DOHH2 (cell line): ENCODE measurements around the gene SCUBE3.

ENCODE experiments used
- CTCF ChIP-seq: fragments of 200-600 bp; sonication (generic); IDR thresholded peaks from one replicate; pipeline ENCODE4 v1.5.1; 2014; ENCODE audit warnings: antibody characterized with exemption, mild to moderate bottlenecking, low read depth, low read length; ENCODE audit not compliant: poor library complexity, severe bottlenecking
- EZH2phosphoT487 ChIP-seq: fragments of 200-600 bp; sonication (generic); IDR thresholded peaks from 2 replicates; pipeline ENCODE4 v1.6.1; 2017; ENCODE audit warnings: borderline replicate concordance, mild to moderate bottlenecking, antibody characterized with exemption, low read length, moderate library complexity, mixed read lengths

- no peak for TF ChIP-seq CTCF
- TF ChIP-seq EZH2phosphoT487, result no peak
These were observed 23.7 kb downstream of the SCUBE3 start for GRCh38 chr6:35237476-35237875.
